HG03378 (cell line): ENCODE data around the gene CATSPERD.
"Not testable (repeated sequence)": the region's sequence is repeated elsewhere in the genome, so short reads cannot be mapped to it uniquely, and the experiment has no call there.

ENCODE experiments used
- ATAC-seq: cut with Tn5 transposase; IDR thresholded peaks from one replicate; pipeline ENCODE4 v1.9.1; 2021; ENCODE audit warnings: mild to moderate bottlenecking, moderate library complexity; ENCODE audit not compliant: unreplicated experiment

The CATSPERD gene

DNA sequence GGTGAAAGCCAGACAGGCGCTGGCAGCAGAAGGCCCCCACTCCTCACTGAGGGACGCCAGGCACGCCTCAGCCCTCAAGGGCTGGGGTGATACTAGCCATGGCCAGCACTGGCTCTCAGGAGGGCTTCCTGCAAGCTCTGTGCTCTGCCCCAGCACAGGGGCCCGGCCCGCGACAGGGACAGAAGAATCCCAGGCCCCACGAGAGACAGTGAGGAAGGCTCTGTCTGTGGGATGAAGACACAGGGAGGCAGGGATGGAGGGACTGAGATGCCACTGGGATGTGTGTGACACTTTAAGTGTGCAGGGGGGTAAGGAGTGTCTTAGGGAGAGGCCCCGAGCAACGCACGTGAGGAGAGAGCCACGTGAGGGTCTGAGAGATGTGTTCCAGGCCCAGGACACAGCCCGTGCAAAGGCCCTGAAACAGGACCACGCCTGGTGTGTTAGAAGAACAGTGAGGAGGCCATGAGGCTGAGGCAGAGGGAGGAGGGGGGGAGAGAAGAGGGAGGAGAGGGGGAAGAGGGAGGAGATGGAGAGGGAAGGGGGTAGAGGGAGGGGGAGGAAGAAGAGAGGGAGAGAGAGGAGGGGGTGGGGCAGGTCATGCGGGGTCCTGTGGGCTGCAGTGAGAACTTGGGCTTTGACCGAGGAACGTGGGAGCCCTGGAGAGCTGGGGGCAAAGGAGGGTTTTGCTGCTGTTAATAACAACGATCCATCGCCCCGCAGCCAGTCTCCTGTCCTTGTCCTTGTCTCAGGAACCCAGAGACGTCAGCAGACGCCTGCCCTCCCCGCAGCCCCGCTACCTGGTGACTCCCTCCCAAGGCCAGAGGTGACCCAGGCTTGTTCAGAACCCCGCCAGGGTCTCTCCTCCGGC lies 23.2 kb upstream of the CATSPERD start:
- ATAC-seq, result no peak

DNA sequence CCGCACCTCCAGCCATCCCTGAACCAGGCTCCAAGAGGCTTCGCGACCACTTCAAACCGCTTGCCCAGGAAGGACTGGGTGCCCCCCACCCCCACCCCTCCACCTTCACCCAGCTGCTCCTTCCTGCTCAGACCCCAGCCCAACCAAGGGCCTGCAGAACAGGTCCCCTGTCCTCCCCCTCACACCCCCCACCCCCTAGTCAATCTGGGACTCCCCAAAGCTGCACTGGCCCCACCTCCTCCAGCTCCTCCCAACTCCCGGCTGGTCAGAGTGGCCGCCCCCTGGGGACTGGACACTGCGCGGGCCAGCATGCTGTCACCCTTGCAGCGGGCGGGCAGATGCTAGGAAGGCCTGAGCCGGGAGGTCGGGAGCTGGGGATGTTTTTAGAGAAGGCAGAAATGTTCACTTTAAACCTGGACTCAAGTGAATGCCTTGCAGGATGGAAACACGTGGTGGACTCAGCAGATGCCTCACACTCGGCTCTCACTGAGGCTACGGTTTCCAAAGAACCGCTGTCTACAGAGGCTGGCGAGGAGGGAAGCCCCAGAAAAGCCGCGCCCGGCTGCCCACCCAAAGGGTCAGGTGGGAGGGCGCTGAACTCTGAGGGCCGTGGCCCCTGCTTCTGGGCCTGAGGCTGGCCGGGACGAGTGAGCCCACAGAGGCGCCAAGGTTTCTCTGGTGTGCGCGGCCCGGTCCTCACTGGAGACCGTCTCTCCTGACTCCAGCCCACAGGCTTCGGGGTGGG lies 22.4 kb upstream of the CATSPERD start:
- no peak for ATAC-seq

DNA sequence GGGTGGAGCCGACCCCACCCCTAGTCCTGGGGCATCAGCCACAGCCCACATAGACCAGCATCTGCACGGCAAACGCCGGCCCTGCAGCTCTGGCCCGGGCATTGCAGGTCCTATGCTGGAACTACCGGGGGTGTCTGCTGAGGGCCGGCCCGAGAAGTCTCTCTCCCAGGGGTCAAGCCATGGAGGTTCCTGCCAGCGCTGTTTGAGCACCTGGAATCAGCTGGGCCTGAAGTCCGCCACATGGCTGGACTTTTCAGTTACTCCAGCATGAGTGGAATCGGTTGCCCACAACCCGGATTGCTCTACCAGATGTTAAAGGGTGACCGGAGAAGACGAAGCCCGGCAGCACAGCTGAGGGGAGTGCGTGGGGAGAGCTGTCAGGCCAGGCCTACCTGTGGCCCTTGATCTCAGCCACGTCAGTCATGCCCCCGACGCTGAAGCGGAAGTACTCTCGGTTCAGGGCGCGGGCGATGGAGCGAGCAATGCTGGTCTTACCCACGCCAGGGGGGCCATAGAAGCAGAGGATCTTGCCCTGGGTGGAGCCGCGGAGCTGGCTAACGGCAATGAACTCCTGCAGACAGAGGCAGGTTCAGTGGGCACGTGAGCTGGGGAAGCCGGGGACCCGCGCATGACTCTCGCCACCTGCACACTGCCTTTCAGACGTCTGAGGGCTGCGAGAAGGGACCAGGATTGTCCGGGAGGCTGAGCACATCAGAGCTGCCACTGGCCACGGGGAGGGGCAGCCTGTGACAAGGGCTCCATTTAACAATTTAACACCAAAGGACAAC lies 21.6 kb upstream of the CATSPERD start:
- ATAC-seq, result no peak

DNA sequence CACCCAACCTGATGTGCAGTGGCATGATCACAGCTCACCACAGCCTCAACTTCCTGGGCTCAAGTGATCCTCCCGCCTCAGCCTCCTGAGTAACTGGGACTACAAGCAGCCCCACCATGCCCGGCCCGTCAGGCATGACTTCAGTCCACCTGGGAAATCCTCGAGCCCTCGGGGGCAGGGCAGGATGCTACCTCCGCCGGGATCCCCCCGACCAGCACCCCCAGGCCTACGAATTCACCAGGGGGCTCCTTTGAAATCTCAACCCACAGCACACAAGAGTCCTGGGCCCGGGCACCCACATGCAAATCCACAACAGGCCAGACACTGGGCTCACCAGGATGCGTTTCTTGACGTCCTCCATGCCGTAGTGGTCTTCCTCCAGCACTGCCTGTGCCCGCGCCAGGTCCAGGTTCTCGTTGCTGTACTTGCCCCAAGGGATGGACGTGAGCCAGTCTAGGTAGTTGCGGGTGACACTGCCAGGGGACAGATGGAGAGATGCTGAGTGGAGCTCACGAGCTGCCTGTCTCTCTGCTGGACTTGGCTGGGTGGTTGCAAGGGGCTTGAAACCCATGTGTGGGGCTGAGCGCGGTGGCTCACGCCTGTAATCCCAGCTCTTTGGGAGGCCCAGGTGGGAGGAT lies 19.9 kb upstream of the CATSPERD start:
- ATAC-seq, result no peak

DNA sequence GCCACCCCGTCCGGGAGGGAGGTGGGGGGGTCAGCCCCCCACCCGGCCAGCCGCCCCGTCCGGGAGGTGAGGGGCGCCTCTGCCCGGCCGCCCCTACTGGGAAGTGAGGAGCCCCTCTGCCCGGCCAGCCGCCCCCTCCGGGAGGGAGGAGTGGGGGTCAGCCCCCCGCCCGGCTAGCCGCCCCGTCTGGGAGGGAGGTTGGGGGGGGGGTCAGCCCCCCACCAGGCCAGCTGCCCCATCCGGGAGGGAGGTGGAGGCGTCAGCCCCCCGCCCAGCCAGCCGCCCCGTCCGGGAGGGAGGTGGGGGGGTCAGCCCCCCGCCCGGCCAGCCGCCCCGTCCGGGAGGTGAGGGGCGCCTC lies 18.4 kb upstream of the CATSPERD start:
- not testable (repeated sequence) for ATAC-seq

DNA sequence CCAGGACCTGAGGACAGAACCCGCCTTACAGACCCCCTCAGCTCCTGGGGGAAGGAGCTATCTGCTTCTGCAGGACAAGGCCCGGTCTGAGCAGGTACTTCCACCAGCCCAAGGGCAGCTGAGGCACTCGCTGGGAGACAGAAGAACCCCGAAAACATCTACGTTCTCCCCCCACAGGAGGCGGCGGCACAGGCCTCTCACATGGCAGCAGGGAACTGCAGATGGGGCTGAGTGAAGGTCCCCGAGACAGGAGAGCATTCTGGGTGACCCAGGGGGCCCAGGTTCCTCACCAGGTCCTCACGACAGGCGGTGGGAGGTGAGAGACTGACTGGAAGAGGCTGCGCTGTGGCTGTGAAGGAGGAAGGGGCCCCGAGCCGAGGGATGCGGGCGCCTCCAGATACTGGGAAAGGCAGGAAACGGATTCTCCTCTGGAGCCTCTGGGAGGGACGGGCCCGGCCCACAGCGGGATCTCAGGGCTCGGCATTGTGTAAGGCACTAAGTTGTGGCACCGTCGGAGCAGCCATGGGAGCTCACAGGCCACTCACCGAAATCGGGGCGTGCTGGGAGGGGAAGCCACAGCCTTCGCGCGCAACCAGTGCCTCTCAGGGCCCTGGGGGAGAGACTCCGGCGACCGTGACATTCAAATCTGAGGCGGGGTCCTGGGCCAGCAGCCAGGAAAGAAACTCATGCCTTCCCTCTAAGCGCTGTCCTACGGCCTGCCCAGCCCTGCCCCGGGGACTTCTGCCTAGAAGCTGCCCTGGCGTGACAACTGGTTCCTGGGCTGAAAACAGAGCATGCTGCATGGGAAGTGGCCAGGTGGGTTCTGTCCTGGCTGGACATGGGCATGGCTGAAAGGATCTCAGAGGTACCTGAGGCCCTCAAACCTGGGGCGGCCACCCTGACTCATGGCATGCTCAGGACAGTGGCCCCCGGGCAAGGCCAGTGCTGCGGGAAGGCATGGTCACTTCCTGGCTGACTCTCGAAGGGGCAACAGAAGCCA lies 16.3 kb upstream of the CATSPERD start:
- ATAC-seq, result no peak

DNA sequence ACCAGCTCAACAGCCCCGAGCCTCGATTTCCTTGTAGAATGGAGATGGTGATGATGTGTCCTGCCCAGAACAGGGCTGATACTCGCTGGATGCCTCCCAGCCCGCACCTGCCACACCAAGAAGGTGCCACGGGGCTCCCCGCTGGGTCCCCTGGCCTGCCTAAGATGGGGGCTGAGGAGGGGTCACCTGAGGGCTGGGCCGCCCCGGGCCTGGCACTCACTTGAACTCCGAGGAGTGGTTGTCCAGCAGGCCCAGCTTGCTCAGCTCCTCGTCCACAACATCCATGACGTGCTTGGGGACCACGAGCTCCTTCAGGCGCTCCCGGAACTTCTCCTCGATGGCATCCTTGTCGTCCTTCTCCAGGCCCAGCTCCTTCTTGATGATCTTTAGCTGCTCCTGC lies 14.9 kb upstream of the CATSPERD start:
- no peak for ATAC-seq

DNA sequence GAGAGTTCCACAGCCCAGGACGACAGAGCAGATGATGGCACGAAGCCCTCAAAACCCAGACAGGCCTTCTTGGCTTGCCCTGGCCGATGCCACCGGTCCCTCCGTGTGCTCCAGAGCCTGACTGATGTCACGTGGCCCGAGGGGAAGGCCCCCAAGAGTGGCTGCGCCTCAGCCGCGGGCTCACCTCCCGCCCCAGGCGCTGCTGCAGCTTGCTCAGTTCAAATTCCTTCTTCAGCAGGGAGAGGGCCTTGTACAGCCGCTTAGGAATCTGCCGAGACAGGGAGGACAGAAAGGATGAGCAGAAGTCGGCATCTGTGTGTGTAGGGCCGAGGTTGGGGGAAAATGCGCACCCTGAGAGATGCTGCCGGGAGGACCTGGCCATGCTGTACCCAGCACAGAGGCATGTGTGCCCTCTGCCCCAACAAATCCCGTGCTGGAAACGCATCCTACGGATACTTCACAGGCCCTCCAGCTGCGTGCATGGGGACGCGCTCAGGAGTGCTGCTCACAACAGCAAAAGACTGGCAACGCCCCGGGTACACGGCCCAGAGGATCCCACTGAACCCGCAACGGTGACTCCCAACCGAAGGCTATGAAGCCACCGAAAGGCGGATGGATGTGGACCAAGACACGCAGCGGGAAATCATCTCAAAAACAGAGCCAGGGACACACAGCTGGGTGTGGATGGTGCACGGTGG lies 13.4 kb upstream of the CATSPERD start:
- no peak for ATAC-seq

DNA sequence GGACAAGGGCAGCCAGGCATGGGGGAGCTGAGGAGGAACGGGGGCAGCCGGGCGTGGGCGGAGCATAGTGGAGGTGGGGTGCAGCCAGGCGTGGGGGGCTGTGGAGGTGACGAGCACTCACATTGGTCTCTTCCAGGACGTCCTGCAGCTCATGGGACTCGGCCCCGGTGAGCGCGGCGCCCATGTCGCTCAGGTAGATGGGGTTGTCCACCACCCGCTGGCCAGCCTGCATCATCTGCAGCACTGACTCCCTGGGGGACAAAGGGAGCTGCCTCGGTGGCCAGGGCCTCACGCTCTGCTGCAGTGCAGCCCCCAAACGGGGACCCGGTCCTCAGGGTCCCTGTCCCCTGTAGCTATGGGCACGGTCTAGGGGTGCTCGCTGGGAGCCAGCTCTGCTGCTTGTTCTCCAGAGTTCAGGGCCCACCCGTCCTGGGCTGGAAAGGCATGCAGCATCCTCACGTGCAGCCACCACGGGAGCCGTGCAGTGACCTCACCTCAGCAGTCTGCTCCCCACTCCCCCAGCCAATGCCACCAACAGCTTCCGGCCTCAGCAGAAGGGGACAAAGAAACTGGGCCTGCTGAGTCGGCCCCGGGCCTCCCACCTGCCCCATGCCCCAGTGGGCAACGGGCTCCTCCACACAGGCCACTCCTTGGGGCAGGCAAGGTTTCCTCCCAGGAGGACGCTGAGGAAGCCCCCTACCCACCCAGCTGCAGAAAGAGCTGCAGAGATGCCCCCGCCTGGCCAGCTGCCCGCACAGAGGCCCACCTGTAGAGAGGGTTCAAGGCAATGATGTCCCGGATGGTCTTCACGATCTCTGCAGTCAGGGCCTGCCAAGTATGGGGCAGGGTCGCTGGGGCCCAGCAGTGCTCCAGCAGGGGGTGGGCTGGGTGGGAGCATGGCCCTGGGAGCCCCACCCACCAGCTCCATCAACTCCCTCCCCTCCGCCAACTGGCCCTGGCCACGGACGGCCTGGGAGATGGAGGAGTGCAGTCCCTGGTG lies 12.6 kb upstream of the CATSPERD start:
- ATAC-seq, result no peak

DNA sequence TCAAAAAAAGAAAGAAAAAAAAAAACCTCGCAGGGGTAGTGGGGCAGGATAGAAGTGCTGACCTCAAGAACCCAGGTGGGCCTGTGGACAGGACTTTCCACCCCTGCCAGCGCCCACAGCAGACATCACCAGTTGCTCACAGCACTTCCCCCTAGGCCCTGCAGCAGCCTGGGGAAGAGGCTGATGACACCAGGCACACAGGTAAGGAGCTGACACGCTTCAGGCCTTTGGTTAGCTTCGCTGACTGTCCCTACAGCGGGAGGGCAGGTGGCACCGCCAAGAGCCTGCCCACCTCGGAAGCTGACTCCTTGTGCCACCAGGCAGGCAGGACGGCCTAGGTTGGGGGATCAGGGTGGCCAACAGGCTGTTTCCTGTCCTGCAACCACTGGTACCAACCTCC lies 9.4 kb upstream of the CATSPERD start:
- no peak for ATAC-seq

DNA sequence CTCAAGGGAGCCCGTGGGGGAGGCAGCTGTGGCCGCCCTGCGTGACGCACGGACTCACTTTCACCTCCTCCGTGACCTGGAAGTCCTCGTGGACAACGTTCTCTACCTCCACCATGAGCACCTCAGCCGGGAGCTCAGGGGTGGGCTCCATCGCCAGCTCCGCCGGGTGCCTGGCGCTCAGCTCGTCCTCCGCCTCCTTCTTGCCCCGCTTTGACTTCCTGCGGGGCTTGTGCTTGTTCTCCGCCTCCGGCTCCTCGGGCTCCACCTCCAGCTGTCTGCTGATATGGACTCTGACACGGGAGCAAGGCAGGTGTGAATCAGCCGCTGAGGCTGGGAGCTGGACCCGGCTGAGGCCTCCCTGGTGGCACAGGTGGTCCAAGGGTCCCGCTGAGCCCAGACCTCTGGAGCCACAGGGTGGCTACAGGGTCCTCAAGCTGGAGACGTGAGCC lies 8.7 kb upstream of the CATSPERD start:
- ATAC-seq, result no peak

DNA sequence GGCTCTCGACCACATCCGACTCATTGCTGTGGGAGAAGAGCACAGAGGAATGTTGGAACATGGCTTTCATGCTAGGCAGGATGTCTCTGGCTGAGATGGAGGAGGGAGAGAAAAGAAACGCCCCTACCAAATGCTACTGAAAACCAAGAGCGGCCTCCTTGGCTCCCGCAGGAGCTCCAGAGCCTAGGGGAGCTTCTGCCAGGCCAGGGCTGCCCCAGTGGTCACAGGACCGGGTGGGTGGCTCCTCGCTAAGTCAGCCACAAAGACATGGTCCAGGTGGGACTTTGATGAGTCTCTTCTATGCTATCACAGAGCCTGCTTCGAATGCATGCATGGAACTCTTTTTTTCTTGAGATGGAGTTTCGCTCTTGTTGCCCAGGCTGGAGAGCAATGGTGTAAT lies 7.2 kb upstream of the CATSPERD start:
- no peak for ATAC-seq

DNA sequence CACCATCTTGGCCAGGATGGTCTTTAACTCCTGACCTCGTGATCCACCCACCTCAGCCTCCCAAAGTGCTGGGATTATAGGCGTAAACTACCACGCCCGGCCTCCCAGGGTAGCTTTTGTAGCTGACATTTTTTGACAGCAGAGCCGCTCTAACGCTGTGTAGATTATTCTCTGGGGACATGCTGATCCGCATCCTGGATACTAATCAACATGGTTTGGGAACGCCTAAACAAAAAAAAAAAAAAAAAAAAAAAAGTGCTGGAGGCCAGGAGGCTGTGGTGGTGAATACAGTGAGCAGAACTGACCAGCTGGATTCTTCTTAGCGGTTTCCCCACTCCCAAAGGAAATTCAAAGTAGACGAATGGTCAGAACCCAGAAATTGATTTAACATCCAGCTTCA lies 5.6 kb upstream of the CATSPERD start:
- ATAC-seq, result no peak

DNA sequence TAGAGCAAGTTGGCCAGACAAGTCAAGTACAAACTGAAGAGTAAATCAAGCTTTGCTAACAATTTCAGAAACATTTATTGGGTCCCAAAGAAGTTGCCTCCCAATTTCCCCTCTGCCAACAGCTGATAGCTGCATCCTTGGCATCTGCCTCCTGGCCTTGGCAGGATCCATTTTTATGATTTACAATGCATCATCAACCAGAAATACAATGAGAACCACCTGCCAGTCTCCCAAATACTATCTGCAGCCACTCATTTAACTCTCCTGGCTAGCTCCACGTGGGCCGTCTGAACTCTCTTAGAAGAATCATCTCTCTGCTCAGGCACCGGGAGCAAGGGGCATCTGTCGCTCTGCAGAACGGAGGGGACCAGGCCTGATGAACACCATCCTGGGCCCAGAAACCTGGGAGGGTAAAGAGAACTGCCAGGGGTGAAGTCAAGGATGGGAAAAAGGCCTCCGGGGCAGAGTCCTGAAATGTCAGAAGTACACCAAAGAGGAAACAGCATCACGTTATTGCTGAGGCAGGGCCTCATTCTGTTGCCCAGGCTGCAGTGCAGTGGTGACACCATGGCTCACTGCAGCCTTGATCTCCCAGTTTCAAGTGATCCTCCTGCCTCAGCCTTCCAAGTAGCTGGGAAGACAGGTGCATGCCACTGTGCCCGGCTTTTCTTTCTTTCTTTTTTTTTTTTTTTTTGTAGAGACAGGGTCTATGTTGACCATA lies 3.1 kb upstream of the CATSPERD start:
- ATAC-seq, result no peak

DNA sequence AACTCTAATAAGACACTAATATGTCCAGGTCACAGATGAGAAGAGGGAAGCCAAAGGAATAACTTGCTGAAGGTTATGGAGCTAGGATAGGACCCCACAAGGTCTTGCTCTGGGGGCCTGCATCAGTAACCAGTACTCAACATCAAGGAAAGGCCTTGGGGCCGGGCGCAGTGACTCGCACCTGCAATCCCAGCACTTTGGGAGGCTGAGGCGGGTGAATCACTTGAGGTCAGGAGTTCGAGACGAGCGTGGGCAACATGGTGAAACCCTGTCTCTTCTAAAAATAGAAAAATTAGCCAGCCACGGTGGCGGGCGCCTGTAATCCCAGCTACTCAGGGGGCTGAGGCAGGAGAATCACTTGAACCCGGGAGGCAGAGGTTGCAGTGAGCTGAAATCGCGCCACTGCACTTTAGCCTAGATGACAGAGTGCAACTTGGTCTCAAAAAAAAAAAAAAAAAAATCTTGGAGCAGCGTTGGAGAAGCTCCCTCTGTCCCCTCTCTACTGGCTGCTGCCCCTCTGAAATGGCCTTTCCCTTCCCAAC lies 2.3 kb upstream of the CATSPERD start:
- ATAC-seq, result no peak

DNA sequence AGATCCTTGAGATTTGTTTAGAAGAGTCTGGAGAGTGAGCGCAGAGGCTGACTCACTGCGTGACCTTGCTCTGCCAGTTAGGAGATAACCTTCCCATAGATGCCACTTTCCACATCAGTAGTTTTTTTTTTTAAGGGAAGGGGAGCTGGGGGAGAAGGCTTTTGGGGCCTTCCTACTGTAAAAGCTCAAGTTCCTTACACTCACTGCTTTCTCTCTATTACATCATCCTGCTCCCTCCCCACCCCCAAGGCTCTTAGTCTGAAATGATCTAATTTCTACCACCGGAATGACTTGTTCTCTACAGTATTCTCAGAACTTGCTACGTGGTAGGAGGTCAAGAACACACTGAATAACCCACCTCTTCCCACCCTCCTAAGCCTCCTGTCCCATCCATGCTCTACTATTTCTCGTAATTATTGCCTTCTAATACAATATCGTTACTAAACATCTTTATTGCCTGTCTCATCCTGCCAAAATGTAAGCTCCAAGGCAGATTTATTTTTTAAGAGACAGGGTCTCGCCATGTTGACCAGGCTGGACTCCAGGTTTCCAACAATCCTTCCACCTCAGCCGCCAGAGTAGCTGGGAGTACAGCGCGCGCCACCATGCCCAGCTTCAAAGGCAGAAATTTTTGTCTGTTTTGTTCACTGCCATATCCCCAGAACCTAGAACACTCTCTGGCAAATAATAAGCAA lies 1.7 kb upstream of the CATSPERD start:
- no peak for ATAC-seq
